ENCODE measurements around the gene LRRTM2.

The LRRTM2 gene

GRCh38 chr5:138884094-138884493 lies 9.0 kb upstream of the LRRTM2 start:
- DNase-seq (ENCODE audit: low read depth in 1 of 2, low spot score in 1 of 2): no peak

GRCh38 chr5:138883211-138883610 lies 8.1 kb upstream of the LRRTM2 start:
- DNase-seq (ENCODE audit: low read depth in 1 of 2, low spot score in 1 of 2): no peak

- DNase-seq (ENCODE audit: low read depth in 1 of 2, low spot score in 1 of 2): no peak
Measured at GRCh38 chr5:138878437-138879235, 3.5 kb upstream of the LRRTM2 start.

GRCh38 chr5:138876811-138877210 lies 1.7 kb upstream of the LRRTM2 start:
- DNase-seq (ENCODE audit: low read depth in 1 of 2, low spot score in 1 of 2): no peak

DNA sequence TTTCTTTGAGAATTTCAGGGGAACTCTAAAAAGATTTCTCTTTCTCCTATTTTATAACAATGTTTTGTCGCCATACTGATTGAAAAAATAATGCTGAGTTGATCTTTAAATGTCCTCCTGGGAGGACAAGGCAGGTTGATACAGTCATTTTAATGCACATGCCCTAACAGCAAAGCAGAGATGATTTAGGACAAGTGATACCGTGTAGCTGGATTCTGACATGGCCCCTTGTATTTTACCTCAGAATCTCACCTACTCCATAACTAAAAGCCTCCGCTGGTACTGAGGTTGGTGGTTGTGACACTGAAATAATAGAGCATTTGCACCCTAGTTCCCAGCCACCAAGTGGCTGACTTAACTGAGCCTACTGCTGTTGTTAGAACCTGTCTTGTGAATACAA lies 811 bp upstream of the LRRTM2 start:
- DNase-seq (ENCODE audit: low read depth in 1 of 2, low spot score in 1 of 2): no peak

DNA sequence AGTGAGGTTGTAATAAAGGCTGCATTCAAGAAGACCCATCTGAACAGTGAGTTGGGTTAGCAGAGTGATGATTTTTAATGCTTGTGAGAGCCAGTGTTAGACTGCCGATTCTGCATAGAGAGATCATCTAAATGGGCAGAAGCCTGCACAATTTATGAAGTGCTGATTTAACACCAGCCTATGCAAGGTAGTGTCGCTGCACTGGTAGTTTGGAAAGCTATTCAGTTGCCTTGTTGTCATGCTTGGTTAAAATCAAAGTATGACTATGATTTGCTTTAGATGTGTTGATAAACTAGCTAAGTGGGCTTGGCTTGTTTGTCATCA lies 379 bp upstream of the LRRTM2 start:
- no peak for DNase-seq (ENCODE audit: low read depth in 1 of 2, low spot score in 1 of 2)

- DNase-seq (ENCODE audit: low read depth in 1 of 2, low spot score in 1 of 2): no peak
Measured at GRCh38 chr5:138874241-138874640, 894 bp downstream of the LRRTM2 start.

DNA sequence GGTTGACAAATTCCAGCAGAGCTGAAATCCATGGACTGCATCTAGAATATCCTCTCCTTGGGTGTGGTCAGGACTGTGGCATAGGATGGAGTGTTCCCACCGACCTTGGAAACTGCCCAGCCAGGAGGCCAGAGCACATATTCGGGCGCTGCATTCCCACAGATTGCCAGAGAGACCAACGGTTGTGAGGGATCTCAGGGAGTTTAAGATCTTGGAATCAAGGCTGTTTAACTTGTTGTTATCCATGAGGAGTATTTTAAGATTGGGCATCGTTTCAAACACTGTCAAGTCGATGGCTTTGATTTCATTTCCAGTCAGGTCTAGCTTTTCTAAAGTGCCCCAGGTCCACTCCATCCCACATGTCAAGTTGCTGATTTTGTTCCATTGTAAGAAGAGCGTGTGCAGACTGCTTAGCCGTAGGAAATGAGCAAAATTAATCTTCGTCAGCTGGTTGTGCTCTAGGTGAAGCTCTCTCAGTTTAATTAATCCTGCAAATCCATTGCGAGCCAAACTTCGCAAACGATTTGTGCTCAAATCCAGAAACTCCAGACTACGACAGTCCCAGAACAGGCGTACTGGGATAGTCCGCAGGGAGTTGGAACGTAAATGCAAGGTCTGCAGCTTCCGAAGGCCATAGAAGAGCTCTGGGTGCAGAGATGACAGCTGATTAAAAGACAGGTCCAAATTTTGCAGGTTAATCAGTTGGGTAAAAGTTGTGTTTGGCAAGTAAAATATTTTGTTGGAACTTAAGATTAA lies 1.5 kb downstream of the LRRTM2 start:
- DNase-seq (ENCODE audit: low read depth in 1 of 2, low spot score in 1 of 2): no peak

DNA sequence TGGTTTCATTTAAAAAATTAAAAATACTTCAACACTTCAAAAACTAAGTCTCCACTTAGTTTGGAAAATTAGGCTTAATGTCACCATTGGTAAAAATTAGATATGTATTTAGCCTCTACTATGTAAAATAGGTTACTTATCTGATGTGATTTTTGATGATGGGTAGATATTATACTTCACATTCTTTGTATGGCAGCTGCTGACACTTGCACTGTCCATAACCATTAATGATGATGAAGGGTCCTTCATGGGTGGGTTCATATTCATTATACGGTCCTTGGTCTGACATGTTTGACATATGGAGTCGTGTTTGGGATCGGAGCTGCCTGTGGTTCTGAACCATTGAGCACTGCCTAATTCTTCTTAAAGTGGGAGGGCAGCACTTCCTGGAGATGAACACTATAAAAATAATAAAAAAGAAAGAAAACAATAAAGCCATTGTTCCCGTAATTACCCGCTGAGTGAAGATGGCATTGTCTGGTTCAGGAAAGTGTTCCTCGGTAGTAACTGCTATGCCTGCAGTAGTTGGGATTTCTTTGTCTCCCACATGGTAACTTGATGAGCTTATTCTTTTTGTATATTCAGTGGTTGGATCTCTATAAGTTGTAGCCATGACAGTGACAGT lies 2.2 kb downstream of the LRRTM2 start:
- DNase-seq (ENCODE audit: low read depth in 1 of 2, low spot score in 1 of 2): no peak

- DNase-seq (ENCODE audit: low read depth in 1 of 2, low spot score in 1 of 2): no peak
Measured at GRCh38 chr5:138870611-138871010, 4.5 kb downstream of the LRRTM2 start.

- no peak for DNase-seq (ENCODE audit: low read depth in 1 of 2, low spot score in 1 of 2)
Measured at GRCh38 chr5:138869763-138870500, 5.2 kb downstream of the LRRTM2 start.

- no peak for DNase-seq (ENCODE audit: low read depth in 1 of 2, low spot score in 1 of 2)
Measured at GRCh38 chr5:138869038-138869437, 6.1 kb downstream of the LRRTM2 start.

GRCh38 chr5:138867011-138867410 lies 8.1 kb downstream of the LRRTM2 start:
- DNase-seq (ENCODE audit: low read depth in 1 of 2, low spot score in 1 of 2): no peak

- no peak for DNase-seq (ENCODE audit: low read depth in 1 of 2, low spot score in 1 of 2)
Measured at GRCh38 chr5:138853132-138853531, 22.0 kb downstream of the LRRTM2 start.

GRCh38 chr5:138850865-138851435 lies 24.2 kb downstream of the LRRTM2 start:
- no peak for DNase-seq (ENCODE audit: low read depth in 1 of 2, low spot score in 1 of 2)

- DNase-seq (ENCODE audit: low read depth in 1 of 2, low spot score in 1 of 2): no peak
Measured at GRCh38 chr5:138849882-138850281, 25.3 kb downstream of the LRRTM2 start.

DNA sequence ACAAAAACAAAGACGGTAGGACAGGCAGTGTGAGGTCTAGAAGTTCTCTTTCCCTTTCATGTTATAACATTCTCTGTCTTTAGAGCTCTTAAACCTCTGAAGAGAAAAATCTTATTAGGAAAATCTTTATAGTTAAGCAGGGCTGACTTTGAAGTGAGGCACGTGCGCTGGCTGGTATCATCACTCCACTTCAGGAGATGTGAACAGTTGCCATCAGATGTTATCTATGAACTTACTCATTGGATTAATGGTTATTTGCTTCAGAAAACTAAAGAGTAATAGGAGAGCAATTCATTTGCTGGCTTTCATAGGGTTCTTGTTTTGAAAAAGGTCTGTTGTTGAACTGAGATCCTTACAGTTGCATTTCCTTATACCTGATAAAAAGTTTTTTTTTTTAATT lies 25.7 kb downstream of the LRRTM2 start:
- DNase-seq (ENCODE audit: low read depth in 1 of 2, low spot score in 1 of 2): no peak

GRCh38 chr5:138844812-138845513 lies 30.2 kb downstream of the LRRTM2 start:
- no peak for DNase-seq (ENCODE audit: low read depth in 1 of 2, low spot score in 1 of 2)

- no peak for DNase-seq (ENCODE audit: low read depth in 1 of 2, low spot score in 1 of 2)
Measured at GRCh38 chr5:138844125-138844461, 31.0 kb downstream of the LRRTM2 start.

DNA sequence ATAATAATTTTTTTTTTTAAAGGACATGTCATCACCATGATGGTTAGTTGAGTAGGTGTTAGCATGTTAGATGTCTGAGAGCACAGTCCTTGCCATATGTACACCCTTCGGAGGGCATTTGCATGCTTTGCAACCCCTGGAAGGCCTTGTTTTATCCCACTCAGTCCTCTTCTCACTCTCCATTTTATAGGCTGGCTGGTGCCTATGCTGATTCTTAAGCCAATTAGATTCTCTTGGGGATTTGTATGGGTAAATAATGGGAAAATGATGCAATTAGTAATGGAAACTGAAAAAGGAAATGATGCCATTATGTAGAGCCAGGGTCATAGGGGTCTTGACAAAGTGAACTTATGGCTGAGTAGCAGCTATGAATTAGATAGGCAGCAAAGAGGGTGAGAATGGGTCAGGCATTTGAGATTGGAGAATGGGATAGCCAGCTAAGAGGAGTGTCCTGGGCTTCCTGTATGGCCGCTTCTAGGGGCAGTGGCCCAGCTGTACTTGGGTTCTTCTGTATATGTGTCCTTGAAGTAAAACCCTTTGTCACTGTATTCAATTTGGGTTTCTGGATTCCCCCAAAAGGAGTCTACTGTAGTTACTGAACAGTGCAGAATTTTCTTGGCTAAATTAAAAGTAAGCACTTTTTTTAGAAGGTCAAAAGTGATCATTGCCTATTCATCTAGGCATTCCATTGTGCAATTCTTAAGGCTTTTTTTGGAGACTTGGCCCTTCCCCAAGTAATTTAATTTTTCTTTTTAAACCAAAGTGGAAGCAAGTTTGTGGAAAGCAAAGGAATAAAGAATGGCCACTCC lies 31.6 kb downstream of the LRRTM2 start:
- no peak for DNase-seq (ENCODE audit: low read depth in 1 of 2, low spot score in 1 of 2)
